Neural crest cell (in vitro differentiated cells): ENCODE data around the gene ZNF654. TPM values are rescaled to one million over a fixed set of nuclear protein-coding genes. Genes with fewer than 3 reads are reported as not detected.

Experiments
- DNase-seq: peaks from one replicate; pipeline ENCODE4 v3.0.0; 2021; ENCODE audit warnings: low read depth, mixed read lengths, low spot score
- H3K27ac Mint-ChIP-seq: one replicate; pipeline ENCODE4 v1.8.0; 2021; ENCODE audit warnings: mild to moderate bottlenecking, mixed read lengths; ENCODE audit not compliant: unreplicated experiment
- H3K27me3 Mint-ChIP-seq: 2 replicates; pipeline ENCODE4 v1.8.0; 2021; ENCODE audit warnings: low read depth, mild to moderate bottlenecking, mixed read lengths
- H3K36me3 Mint-ChIP-seq: 2 replicates; pipeline ENCODE4 v1.8.0; 2021; ENCODE audit warnings: low read depth, mild to moderate bottlenecking, mixed read lengths
- H3K4me1 Mint-ChIP-seq: 2 replicates; pipeline ENCODE4 v1.8.0; 2021; ENCODE audit warnings: mixed read lengths
- H3K4me3 Mint-ChIP-seq: one replicate; pipeline ENCODE4 v1.8.0; 2021; ENCODE audit warnings: mild to moderate bottlenecking, mixed read lengths
- H3K9me3 Mint-ChIP-seq: 2 replicates; pipeline ENCODE4 v1.8.0; 2021; ENCODE audit warnings: mixed read lengths
- CTCF ChIP-seq: fragments of 200-600 bp; sonication (generic); conservative IDR thresholded peaks from 2 replicates; pipeline ENCODE4 v1.5.0; 2021; ENCODE audit warnings: antibody characterized with exemption, mild to moderate bottlenecking
- total RNA-seq: library from RNA; stranded (reverse); gene quantifications from 2 replicates; pipeline ENCODE4 v1.2.1, GENCODE V29; 2021

Gene ZNF654
- total RNA-seq, 1 donor from 2014 or later: 7.2 TPM

DNA sequence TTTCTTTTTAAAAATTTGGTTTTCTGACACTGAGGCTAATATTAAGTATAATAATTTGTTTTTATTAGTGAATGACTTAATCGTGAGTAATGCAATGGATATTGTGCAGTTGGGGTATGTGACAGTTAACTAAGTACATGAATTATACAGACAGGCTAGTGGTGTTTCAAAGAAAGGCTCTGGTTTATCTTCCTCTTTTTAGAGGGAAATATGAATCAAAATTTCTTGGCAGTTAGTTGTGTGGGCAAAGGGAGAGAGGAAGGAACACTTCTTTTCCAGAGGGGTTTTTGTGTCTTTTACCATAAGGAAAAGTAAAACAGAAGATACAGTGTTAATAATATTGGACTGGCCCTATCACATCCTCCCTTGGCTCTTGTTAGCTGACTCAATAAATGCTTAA lies 2.7 kb downstream of the ZNF654 start:
- Mint-ChIP-seq H3K9me3 (no peaks in the 10 kb centered on the region), H3K36me3 (no peaks in the 10 kb centered on the region), H3K4me3 (peak overlapping the region; percentile 62), H3K4me1 (peaks cover 35% of the 10 kb centered on the region), H3K27ac (no peak overlapping the region), H3K27me3 (no peaks in the 10 kb centered on the region)
- TF ChIP-seq CTCF: no peak
- no peak for DNase-seq

DNA sequence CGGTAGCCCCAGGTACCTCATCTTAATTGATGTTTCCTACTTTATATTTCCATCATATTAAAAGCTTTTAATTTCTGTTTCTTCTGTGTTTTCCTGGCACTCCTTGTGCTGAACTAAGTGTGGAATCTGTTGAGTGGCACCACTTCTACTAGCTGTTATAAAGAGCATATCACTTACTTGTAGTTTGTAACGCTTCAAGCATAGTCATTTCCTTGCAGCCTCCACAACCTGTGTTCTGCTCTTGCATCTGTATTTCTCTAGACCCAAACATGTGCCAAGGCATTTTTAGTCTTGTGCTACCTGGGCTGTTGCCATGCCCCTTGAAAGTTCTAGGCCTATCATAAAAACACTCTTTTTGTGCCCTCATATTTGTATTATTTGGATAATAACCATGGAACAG lies 16.0 kb downstream of the ZNF654 start:
- Mint-ChIP-seq H3K9me3 (peaks cover 6% of the 10 kb centered on the region), H3K27me3 (no peaks in the 10 kb centered on the region), H3K36me3 (peaks cover 18% of the 10 kb centered on the region), H3K4me1 (peaks cover 3% of the 10 kb centered on the region), H3K27ac (peak overlapping the region; percentile 14), H3K4me3 (no peak overlapping the region)
- no peak for DNase-seq
- no peak for TF ChIP-seq CTCF

DNA sequence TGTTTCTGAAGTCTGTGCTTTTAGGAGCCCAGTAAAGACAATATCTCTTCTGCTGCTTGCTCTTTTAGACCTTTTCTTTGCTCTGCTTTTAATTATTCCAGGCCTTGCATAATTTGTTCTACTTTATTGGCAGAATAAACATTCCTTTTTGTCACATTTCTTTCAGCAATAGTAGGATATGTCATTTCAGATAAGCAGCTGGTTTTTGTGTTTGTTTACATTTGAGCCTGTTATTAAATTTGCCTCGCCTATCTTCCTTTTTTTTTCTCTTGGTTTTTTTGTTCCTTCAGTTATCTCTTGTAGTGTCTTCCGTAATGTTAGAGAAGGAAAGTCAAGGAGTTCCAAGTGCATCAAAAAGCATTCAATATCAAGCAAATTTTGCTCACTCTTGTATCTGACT lies 16.4 kb downstream of the ZNF654 start:
- no peak overlapping the region for H3K4me3 Mint-ChIP-seq
- H3K36me3 Mint-ChIP-seq: peaks cover 17% of the 10 kb centered on the region
- H3K27ac Mint-ChIP-seq: peak overlapping the region; percentile 70
- TF ChIP-seq CTCF: no peak
- peaks cover 6% of the 10 kb centered on the region for H3K9me3 Mint-ChIP-seq
- H3K4me1 Mint-ChIP-seq: peaks cover 3% of the 10 kb centered on the region
- no peak for DNase-seq
- no peaks in the 10 kb centered on the region for H3K27me3 Mint-ChIP-seq

DNA sequence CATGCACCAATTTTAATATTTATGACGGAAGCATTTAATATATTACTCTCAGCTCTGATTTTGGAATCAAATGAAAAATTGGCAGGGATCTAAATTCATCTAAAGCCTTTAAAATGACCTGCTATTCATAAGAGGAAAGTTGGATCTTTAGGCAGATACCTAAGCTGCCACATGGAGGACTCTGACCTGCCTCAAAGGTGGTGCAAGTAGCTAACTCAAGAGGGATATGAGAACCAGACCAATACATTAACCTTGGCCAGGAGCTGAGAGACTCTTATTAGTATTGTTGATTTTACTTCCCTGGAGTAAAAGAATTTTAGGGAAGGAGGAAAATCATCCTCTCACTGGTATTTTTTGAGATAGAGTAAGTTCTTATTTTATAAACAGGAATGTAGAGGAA lies 17.7 kb downstream of the ZNF654 start:
- peaks cover 3% of the 10 kb centered on the region for H3K4me1 Mint-ChIP-seq
- H3K4me3 Mint-ChIP-seq: no peak overlapping the region
- peaks cover 18% of the 10 kb centered on the region for H3K36me3 Mint-ChIP-seq
- H3K27ac Mint-ChIP-seq: no peak overlapping the region
- peaks cover 8% of the 10 kb centered on the region for H3K9me3 Mint-ChIP-seq
- no peaks in the 10 kb centered on the region for H3K27me3 Mint-ChIP-seq
- DNase-seq: no peak
- TF ChIP-seq CTCF: no peak

- Mint-ChIP-seq H3K4me3 (no peak overlapping the region), H3K27ac (no peak overlapping the region), H3K4me1 (peaks cover 3% of the 10 kb centered on the region), H3K9me3 (peaks cover 6% of the 10 kb centered on the region), H3K36me3 (peaks cover 17% of the 10 kb centered on the region), H3K27me3 (no peaks in the 10 kb centered on the region)
- DNase-seq: no peak
- no peak for TF ChIP-seq CTCF
Measured at GRCh38 chr3:88078932-88079331, 19.9 kb downstream of the ZNF654 start.

- no peak for TF ChIP-seq CTCF
- no peaks in the 10 kb centered on the region for H3K4me1 Mint-ChIP-seq
- peaks cover 6% of the 10 kb centered on the region for H3K9me3 Mint-ChIP-seq
- H3K4me3 Mint-ChIP-seq: no peak overlapping the region
- H3K27ac Mint-ChIP-seq: peak overlapping the region; percentile 75
- H3K27me3 Mint-ChIP-seq: no peaks in the 10 kb centered on the region
- DNase-seq: no peak
- peaks cover 21% of the 10 kb centered on the region for H3K36me3 Mint-ChIP-seq
Measured at GRCh38 chr3:88082854-88083253, 23.8 kb downstream of the ZNF654 start.
